HepG2 (cell line): Measurements from ENCODE around the gene CYB5B. TPM values are rescaled to one million over a fixed set of nuclear protein-coding genes. Genes with fewer than 3 reads are reported as not detected.
A peak's percentile ranks its signal among the peaks of the same experiment; 100 is the strongest.

Experiments used
- ARHGAP35 ChIP-seq: sonication (generic); formaldehyde crosslinking; IDR thresholded peaks from 2 replicates; pipeline ENCODE4 v1.9.0; 2022; ENCODE audit warnings: mild to moderate bottlenecking, inconsistent platforms, moderate library complexity, missing genetic modification reagents, borderline replicate concordance
- CBX5 ChIP-seq: sonication (generic); formaldehyde crosslinking; IDR thresholded peaks from 2 replicates; pipeline ENCODE4 v1.4.0; 2020; ENCODE audit warnings: missing genetic modification reagents, borderline replicate concordance
- ELF3 ChIP-seq: IDR thresholded peaks from 2 replicates; pipeline ENCODE4 v1.6.1; 2016; ENCODE audit warnings: missing genetic modification reagents, missing compliant biosample characterization
- FOXK1 ChIP-seq: sonication (generic); formaldehyde crosslinking; IDR thresholded peaks from 2 replicates; pipeline ENCODE4 v1.4.0; 2020; ENCODE audit warnings: low read depth, missing genetic modification reagents, borderline replicate concordance
- FOXO1 ChIP-seq: sonication (generic); formaldehyde crosslinking; IDR thresholded peaks from 2 replicates; pipeline ENCODE4 v1.4.0; 2020; ENCODE audit warnings: missing genetic modification reagents
- GZF1 ChIP-seq: sonication (generic); formaldehyde crosslinking; IDR thresholded peaks from 2 replicates; pipeline ENCODE4 v1.5.1; 2020; ENCODE audit warnings: mild to moderate bottlenecking, missing genetic modification reagents
- IKZF5 ChIP-seq: IDR thresholded peaks from 2 replicates; pipeline ENCODE4 v1.6.1; 2018; ENCODE audit warnings: missing genetic modification reagents, mild to moderate bottlenecking, missing compliant biosample characterization
- KDM3A ChIP-seq: IDR thresholded peaks from 2 replicates; pipeline ENCODE4 v1.6.1; 2018; ENCODE audit warnings: low read depth, missing compliant biosample characterization
- KLF11 ChIP-seq: IDR thresholded peaks from 2 replicates; pipeline ENCODE4 v1.6.1; 2016; ENCODE audit warnings: missing compliant biosample characterization
- KLF12 ChIP-seq: sonication (generic); formaldehyde crosslinking; IDR thresholded peaks from 2 replicates; pipeline ENCODE4 v1.4.0; 2020; ENCODE audit warnings: missing genetic modification reagents, borderline replicate concordance
- MAX ChIP-seq: IDR thresholded peaks from 2 replicates; pipeline ENCODE4 v1.6.1; 2012; ENCODE audit warnings: inconsistent platforms
- MXI1 ChIP-seq: IDR thresholded peaks from 3 replicates; pipeline ENCODE4 v1.6.1; 2012; ENCODE audit warnings: low read depth, low read length, inconsistent platforms, borderline replicate concordance
- MYPOP ChIP-seq: sonication (generic); formaldehyde crosslinking; IDR thresholded peaks from 2 replicates; pipeline ENCODE4 v1.8.1; 2023; ENCODE audit warnings: mild to moderate bottlenecking, moderate library complexity, missing genetic modification reagents
- NKX3-1 ChIP-seq: sonication (generic); formaldehyde crosslinking; IDR thresholded peaks from 2 replicates; pipeline ENCODE4 v1.5.0; 2020; ENCODE audit warnings: missing genetic modification reagents
- PBX2 ChIP-seq: IDR thresholded peaks from 2 replicates; pipeline ENCODE4 v1.6.1; 2016; ENCODE audit warnings: control low read depth
- PPARG ChIP-seq: conservative IDR thresholded peaks from 2 replicates; pipeline ENCODE4 v1.6.1; 2016; ENCODE audit warnings: missing biosample characterization, missing genetic modification reagents
- RAD21 ChIP-seq: fragments of 450-650 bp; formaldehyde crosslinking; IDR thresholded peaks from 2 replicates; pipeline ENCODE4 v1.5.0; 2020; ENCODE audit warnings: mild to moderate bottlenecking
- RBAK ChIP-seq: sonication (generic); formaldehyde crosslinking; IDR thresholded peaks from 2 replicates; pipeline ENCODE4 v1.5.1; 2020; ENCODE audit warnings: mild to moderate bottlenecking, missing genetic modification reagents
- SAP130 ChIP-seq: IDR thresholded peaks from 2 replicates; pipeline ENCODE4 v1.6.1; 2016; ENCODE audit warnings: low read depth
- SNAI1 ChIP-seq: sonication (generic); formaldehyde crosslinking; IDR thresholded peaks from 2 replicates; pipeline ENCODE4 v1.5.0; 2020; ENCODE audit warnings: mild to moderate bottlenecking, missing genetic modification reagents, borderline replicate concordance
- STAG1 ChIP-seq: sonication (generic); formaldehyde crosslinking; IDR thresholded peaks from 2 replicates; pipeline ENCODE4 v1.4.0; 2020; ENCODE audit warnings: missing genetic modification reagents
- TEAD3 ChIP-seq: optimal IDR thresholded peaks from 2 replicates; pipeline ENCODE3; 2016; ENCODE audit warnings: borderline replicate concordance
- ZBTB38 ChIP-seq: sonication (generic); formaldehyde crosslinking; IDR thresholded peaks from 2 replicates; pipeline ENCODE4 v1.5.1; 2020; ENCODE audit warnings: mild to moderate bottlenecking, missing genetic modification reagents
- ZFY ChIP-seq: sonication (generic); formaldehyde crosslinking; IDR thresholded peaks from 2 replicates; pipeline ENCODE4 v1.4.0; 2020; ENCODE audit warnings: missing genetic modification reagents
- ZNF614 ChIP-seq: IDR thresholded peaks from 2 replicates; pipeline ENCODE4 v1.6.1; 2018; ENCODE audit warnings: missing biosample characterization, missing genetic modification reagents, inconsistent platforms, borderline replicate concordance
- ZNF777 ChIP-seq: sonication (generic); formaldehyde crosslinking; IDR thresholded peaks from 2 replicates; pipeline ENCODE4 v1.4.0; 2020; ENCODE audit warnings: missing genetic modification reagents
- polyA plus RNA-seq, 8 experiments: library from polyadenylated mRNA; depleted of rRNA in 3 of 8; stranded (reverse) in 7 of 8; unstranded in 1 of 8; fragments of >200 nt; fragmentation: Illumina TruSeq in 4 of 8; extraction: Trizol in 4 of 8; gene quantifications; 2 replicates each; pipeline versions ENCODE4 v1.2.1 to v1.2.3, GENCODE V29; 2011 to 2016; ENCODE audit warnings: low read depth in 4 of 8, missing spikeins in 1 of 8, mixed read lengths in 1 of 8; ENCODE audit not compliant: insufficient read depth in 1 of 8
- total RNA-seq, 5 experiments: library from RNA; depleted of rRNA; stranded (reverse); fragments of >200 nt; fragmentation: Illumina TruSeq; extraction: Trizol; gene quantifications; 2 replicates each; pipeline ENCODE4 v1.2.3, GENCODE V29; 2016; ENCODE audit warnings: low read depth in 1 of 5

CYB5B gene
- total and polyA plus RNA-seq, 2 of the 13 experiments (the other 11 are each of a cell fraction or from before 2014, with no cell fraction given), result 234 to 432 TPM

GRCh38 chr16:69397821-69398521 lies 26.4 kb upstream of the CYB5B start (continued):
- TF ChIP-seq IKZF5 (CRISPR knock-in tag) (0 out of 2 replicates have a peak, but pooled peaks have one; percentile 44), SNAI1 (CRISPR knock-in tag) (no peak), RAD21 (CRISPR knock-in tag) (peak; percentile 81), GZF1 (no peak), KDM3A (CRISPR knock-in tag) (0 out of 2 replicates have a peak, but pooled peaks have one; percentile 24), FOXO1 (CRISPR knock-in tag) (peak; percentile 31; the same call in 1 of the 2 replicates), PBX2 (CRISPR knock-in tag) (no peak; the same call in 1 of the 2 replicates), NKX3-1 (CRISPR knock-in tag) (peak; percentile 71; the same call in 1 of the 2 replicates), KLF11 (CRISPR knock-in tag) (no peak), ARHGAP35 (CRISPR knock-in tag) (0 out of 2 replicates have a peak, but pooled peaks have one; percentile 44), ZBTB38 (peak; percentile 87), ZNF614 (CRISPR knock-in tag) (peak; percentile 92), MAX (0 out of 2 replicates have a peak, but pooled peaks have one; percentile 37), KLF12 (CRISPR knock-in tag) (peak; percentile 52; the same call in 1 of the 2 replicates), SAP130 (CRISPR knock-in tag) (peak; percentile 53), ZFY (CRISPR knock-in tag) (0 out of 2 replicates have a peak, but pooled peaks have one; percentile 30), PPARG (CRISPR knock-in tag) (0 out of 2 replicates have a peak, but pooled peaks have one; percentile 32), STAG1 (CRISPR knock-in tag) (peak; percentile 90), FOXK1 (CRISPR knock-in tag) (peak; percentile 37; the same call in 1 of the 2 replicates), MYPOP (peak; percentile 59; the same call in 1 of the 2 replicates), ZNF777 (0 out of 2 replicates have a peak, but pooled peaks have one; percentile 30), RBAK (peak; percentile 51; the same call in 1 of the 2 replicates), MXI1 (no peak), TEAD3 (CRISPR knock-in tag) (peak; percentile 85), CBX5 (peak; percentile 89; the same call in 1 of the 2 replicates), ELF3 (CRISPR knock-in tag) (peak; percentile 76)
